GM12874 (cell line): ENCODE results near the gene HYAL2.

Experiments
- TF ChIP-seq, protein P1 (sequence below): IDR thresholded peaks from 2 replicates; pipeline ENCODE4 v1.5.1; 2011; ENCODE audit warnings: low read depth, mild to moderate bottlenecking, control low read depth, low read length, moderate library complexity; ENCODE audit not compliant: insufficient read depth

The HYAL2 gene

DNA sequence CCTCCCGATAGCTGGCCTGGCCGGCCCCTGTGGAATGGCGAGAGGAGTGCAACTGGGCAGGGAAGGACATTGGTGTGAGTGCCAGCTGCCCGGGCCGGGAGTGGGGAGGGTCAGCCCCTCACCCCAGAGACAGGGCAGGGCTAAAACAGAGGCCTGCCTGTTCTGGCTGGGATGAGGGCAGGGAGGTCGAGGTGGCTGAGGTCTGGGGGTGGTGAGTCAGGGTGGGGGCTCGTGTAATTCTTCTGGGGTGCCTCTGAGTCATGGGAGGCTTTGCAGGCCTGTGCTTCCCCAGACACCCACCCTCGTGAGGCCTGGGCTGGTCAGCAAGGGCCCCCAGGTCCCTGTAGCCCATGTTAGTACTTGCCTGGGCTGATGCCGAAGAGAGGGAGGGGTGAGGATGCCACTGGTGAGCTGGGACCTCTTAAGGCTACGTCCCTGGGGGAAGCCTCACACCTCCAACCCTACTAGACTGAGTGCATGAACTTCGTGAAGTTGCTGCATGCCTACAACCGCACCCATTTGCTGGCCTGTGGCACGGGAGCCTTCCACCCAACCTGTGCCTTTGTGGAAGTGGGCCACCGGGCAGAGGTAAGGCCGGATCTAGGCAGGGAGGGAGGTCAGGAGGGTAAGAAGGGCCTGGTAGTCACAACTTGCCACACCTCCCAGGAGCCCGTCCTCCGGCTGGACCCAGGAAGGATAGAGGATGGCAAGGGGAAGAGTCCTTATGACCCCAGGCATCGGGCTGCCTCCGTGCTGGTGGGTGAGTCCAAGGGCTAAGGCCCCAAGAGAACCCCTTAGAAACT, 51.9 kb downstream of the HYAL2 start:
- TF ChIP-seq, protein P1, sequence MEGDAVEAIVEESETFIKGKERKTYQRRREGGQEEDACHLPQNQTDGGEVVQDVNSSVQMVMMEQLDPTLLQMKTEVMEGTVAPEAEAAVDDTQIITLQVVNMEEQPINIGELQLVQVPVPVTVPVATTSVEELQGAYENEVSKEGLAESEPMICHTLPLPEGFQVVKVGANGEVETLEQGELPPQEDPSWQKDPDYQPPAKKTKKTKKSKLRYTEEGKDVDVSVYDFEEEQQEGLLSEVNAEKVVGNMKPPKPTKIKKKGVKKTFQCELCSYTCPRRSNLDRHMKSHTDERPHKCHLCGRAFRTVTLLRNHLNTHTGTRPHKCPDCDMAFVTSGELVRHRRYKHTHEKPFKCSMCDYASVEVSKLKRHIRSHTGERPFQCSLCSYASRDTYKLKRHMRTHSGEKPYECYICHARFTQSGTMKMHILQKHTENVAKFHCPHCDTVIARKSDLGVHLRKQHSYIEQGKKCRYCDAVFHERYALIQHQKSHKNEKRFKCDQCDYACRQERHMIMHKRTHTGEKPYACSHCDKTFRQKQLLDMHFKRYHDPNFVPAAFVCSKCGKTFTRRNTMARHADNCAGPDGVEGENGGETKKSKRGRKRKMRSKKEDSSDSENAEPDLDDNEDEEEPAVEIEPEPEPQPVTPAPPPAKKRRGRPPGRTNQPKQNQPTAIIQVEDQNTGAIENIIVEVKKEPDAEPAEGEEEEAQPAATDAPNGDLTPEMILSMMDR = no peak

DNA sequence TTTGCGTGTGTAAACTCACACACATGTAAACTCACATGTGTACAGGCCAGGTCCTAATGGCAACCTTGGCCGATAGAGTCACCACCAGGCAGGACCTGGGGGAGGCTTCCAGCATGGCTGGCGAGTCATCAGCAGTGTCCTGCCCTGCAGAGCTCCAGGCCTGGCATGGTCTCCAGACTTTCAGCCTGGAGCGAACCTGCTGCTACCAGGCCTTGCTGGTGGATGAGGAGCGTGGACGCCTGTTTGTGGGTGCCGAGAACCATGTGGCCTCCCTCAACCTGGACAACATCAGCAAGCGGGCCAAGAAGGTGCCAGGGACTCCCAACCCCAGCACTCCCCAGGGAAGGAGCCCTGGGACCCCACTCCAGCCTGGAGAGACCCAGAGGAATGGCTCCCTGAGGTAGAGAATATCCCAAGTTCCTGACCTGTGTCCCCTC, 52.5 kb downstream of the HYAL2 start:
- TF ChIP-seq, protein P1 = no peak

DNA sequence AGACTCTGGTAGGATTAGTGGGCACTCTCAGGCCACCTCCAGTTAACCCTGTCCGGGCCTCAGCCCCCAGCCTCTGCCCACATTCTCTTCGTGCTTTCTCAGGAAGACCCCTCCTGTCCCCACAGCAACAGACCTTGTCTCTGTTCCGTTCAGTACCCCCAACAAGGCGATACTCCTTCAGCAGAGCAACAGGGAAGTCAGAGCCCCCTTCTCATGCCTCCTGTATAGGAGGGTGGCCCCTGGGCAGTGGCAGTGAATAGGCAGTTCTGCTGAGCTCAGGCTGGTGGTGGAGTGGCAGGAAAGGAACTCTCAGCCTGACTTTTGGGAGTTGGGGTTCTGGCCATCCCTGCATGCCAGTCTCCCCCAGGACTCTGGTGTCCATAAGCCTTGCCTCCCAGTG, 53.1 kb downstream of the HYAL2 start:
- TF ChIP-seq, protein P1 = no peak

DNA sequence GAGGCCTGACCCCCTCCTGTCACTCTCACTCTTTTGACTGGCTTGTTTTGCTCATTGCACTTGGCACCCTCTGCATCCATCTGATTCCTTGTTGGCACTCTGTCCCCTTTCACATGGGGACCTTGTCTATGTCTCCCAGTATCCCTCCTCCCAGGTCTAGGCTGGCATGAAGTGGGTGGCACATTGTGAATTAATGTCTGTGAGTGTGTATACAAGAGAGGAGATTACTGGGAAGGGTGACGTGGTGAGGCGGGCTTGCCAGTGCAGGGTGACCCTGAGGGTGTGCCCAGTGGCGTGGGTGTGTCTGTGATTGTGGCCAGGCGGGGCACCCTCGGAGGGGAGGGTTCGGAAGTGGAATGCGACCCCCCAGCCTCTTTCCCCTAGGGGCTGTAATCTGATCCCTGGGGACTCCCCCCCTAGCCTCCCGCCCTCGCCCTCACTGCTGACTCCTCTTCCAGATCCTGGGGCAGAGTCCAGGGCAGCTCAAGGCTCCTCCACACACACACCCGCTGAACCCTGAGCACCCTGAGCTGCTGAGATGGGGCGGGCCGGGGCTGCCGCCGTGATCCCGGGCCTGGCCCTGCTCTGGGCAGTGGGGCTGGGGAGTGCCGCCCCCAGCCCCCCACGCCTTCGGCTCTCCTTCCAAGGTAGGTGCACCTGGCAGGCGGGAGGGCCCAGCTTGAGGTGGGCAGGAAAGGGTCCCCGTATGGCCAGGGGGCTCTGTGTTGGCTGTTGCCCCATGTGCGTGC, 53.7 kb downstream of the HYAL2 start, which contains the start of gene SEMA3B:
SEMA3B (plus strand) TSS at position 445 of the 749 bp plus-strand sequence; CDS start at position 539, 94 bp downstream.
- TF ChIP-seq, protein P1 = no peak

DNA sequence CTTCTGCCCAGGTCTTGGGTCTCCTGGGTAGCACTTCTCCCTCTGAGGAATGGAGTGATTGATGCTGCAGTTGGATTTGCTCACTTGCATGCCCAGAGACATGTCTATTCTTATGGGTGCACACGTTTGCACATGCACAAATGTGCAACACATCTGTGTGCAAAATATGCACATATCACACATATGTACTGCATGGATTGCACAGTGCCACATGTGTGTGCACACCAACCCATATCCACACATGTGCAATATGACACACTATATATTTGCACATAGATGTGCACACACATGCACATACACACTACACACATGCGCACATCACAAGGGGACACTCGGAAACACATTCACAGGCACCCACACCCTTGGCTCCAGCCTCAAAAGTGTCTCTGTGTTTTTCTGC, 54.3 kb downstream of the HYAL2 start:
- TF ChIP-seq, protein P1 = no peak
